ENCODE data around the gene BMI1. TPM values are rescaled to one million over a fixed set of nuclear protein-coding genes. Genes with fewer than 3 reads are reported as not detected.

Gene BMI1
- total RNA-seq, 1 experiment from 2014 or later = 81.1 TPM

DNA sequence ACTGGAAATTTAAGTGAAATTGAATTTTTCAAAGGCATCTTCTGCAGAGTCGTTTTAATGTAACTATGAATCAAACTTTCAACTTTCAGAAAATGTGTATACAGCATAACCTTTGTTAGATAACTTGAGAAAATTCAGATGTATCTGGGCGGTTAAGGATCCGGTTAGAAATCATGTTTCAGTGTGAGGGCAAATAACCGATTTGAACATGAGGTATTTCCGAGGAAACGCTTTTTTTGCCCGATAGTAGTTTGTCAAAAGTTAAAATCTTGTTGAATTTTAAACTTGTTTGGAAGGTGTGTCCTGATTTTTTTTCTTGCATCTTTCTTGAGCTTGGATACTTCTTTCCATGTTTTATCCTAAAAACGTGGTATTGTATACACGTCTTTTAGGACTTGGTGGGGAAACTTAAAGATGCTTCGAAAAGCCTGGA is 1.3 kb upstream of the BMI1 start:
- no peak for TF ChIP-seq FOSL1 (IDR thresholded peaks at IDR 0.05; ENCODE audit: low read depth)
- TF ChIP-seq, protein P1, sequence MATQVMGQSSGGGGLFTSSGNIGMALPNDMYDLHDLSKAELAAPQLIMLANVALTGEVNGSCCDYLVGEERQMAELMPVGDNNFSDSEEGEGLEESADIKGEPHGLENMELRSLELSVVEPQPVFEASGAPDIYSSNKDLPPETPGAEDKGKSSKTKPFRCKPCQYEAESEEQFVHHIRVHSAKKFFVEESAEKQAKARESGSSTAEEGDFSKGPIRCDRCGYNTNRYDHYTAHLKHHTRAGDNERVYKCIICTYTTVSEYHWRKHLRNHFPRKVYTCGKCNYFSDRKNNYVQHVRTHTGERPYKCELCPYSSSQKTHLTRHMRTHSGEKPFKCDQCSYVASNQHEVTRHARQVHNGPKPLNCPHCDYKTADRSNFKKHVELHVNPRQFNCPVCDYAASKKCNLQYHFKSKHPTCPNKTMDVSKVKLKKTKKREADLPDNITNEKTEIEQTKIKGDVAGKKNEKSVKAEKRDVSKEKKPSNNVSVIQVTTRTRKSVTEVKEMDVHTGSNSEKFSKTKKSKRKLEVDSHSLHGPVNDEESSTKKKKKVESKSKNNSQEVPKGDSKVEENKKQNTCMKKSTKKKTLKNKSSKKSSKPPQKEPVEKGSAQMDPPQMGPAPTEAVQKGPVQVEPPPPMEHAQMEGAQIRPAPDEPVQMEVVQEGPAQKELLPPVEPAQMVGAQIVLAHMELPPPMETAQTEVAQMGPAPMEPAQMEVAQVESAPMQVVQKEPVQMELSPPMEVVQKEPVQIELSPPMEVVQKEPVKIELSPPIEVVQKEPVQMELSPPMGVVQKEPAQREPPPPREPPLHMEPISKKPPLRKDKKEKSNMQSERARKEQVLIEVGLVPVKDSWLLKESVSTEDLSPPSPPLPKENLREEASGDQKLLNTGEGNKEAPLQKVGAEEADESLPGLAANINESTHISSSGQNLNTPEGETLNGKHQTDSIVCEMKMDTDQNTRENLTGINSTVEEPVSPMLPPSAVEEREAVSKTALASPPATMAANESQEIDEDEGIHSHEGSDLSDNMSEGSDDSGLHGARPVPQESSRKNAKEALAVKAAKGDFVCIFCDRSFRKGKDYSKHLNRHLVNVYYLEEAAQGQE (IDR thresholded peaks at IDR 0.05; ENCODE audit: low read depth) = no peak
- no peak for TF ChIP-seq CEBPB (IDR thresholded peaks at IDR 0.05; ENCODE audit: low read depth)
- TF ChIP-seq ZNF274 (IDR thresholded peaks at IDR 0.05; ENCODE audit: low read depth, low read length) = no peak
- no peak for TF ChIP-seq SRF (IDR thresholded peaks at IDR 0.05; ENCODE audit: low read depth)
- no peak for TF ChIP-seq POLR2AphosphoS5 (IDR thresholded peaks at IDR 0.05; ENCODE audit: low read depth, low read length)
- TF ChIP-seq, protein P2, sequence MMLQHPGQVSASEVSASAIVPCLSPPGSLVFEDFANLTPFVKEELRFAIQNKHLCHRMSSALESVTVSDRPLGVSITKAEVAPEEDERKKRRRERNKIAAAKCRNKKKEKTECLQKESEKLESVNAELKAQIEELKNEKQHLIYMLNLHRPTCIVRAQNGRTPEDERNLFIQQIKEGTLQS (IDR thresholded peaks at IDR 0.05) = no peak
- TF ChIP-seq, protein P3, sequence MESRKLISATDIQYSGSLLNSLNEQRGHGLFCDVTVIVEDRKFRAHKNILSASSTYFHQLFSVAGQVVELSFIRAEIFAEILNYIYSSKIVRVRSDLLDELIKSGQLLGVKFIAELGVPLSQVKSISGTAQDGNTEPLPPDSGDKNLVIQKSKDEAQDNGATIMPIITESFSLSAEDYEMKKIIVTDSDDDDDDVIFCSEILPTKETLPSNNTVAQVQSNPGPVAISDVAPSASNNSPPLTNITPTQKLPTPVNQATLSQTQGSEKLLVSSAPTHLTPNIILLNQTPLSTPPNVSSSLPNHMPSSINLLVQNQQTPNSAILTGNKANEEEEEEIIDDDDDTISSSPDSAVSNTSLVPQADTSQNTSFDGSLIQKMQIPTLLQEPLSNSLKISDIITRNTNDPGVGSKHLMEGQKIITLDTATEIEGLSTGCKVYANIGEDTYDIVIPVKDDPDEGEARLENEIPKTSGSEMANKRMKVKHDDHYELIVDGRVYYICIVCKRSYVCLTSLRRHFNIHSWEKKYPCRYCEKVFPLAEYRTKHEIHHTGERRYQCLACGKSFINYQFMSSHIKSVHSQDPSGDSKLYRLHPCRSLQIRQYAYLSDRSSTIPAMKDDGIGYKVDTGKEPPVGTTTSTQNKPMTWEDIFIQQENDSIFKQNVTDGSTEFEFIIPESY (IDR thresholded peaks at IDR 0.05; ENCODE audit: extremely low read depth, insufficient replicate concordance, low read length) = no peak
- no peak for TF ChIP-seq EZH2 (IDR thresholded peaks at IDR 0.05)
- no peak for TF ChIP-seq SP1 (IDR thresholded peaks at IDR 0.05; ENCODE audit: low read depth)
- TF ChIP-seq, protein P4, sequence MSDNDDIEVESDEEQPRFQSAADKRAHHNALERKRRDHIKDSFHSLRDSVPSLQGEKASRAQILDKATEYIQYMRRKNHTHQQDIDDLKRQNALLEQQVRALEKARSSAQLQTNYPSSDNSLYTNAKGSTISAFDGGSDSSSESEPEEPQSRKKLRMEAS (IDR thresholded peaks at IDR 0.05) = no peak
- TF ChIP-seq POLR2A (IDR thresholded peaks at IDR 0.05; ENCODE audit: borderline replicate concordance, extremely low read depth, insufficient read depth, insufficient read length) = no peak
- no peak for TF ChIP-seq TCF7L2 (IDR thresholded peaks at IDR 0.05; ENCODE audit: borderline replicate concordance, extremely low read depth, insufficient read depth, insufficient read length)
- no peak for TF ChIP-seq SIN3A (IDR thresholded peaks at IDR 0.05; ENCODE audit: low read depth)
- TF ChIP-seq RAD21 (IDR thresholded peaks at IDR 0.05; ENCODE audit: low read depth) = no peak
- TF ChIP-seq ZFX (IDR thresholded peaks at IDR 0.05) = no peak
- Histone ChIP-seq H3K4me2 (ENCODE audit: low read length) (peak overlapping the region; percentile 85), H2AFZ (ENCODE audit: low read depth, low read length, poor library complexity, severe bottlenecking) (no peak overlapping the region), H3K4me1 (ENCODE audit: control insufficient read depth in 1 of 2, insufficient read depth in 2 of 2, low read length in 2 of 2) (peaks cover 6 to 55% of the 10 kb centered on the region in 2 experiments; a peak in 3 of 4 replicates), H4K20me1 (ENCODE audit: insufficient read depth) (peaks cover 19% of the 10 kb centered on the region; the same call in 1 of the 2 replicates), H3K9me2 (ENCODE audit: insufficient read depth) (no peaks in the 10 kb centered on the region), H3K36me3 (ENCODE audit: control insufficient read depth in 1 of 2, insufficient read depth in 2 of 2, low read length in 2 of 2) (no peaks in the 10 kb centered on the region), H3K9me3 (ENCODE audit: control insufficient read depth in 1 of 2, insufficient read depth in 1 of 2, low read depth in 1 of 2, low read length in 2 of 2) (no peaks in the 10 kb centered on the region), H3K4me3 (replicated peaks in 1 of 2; ENCODE audit: low read depth in 1 of 2, low read length in 2 of 2) (peak overlapping the region; percentile 38 to 55), H3K9ac (ENCODE audit: low read length) (peak overlapping the region; percentile 57), H3K79me2 (ENCODE audit: insufficient read depth, low read length) (peaks cover 42% of the 10 kb centered on the region), H3K27ac (ENCODE audit: low read depth, low read length) (no peak overlapping the region), H3K27me3 (ENCODE audit: insufficient read depth, low read length) (peaks cover 22% of the 10 kb centered on the region)
- ChIA-PET RAD21 (ENCODE audit: low non-redundant PET in 1 of 2, low total read pairs in 2 of 2, uncharacterized antibody in 2 of 2, unreplicated experiment in 2 of 2) (no interaction called here), CTCF (interaction anchor here (0.8 kb wide), 1 partner anchor 21 kb away, joined by 3 read pairs; no protein-coding TSS in a partner anchor), POLR2A (no interaction called here)
- no TSS peak for BruUV-seq (replicated peaks)
- no peak for DNase-seq (ENCODE audit: low read depth, low spot score)
- no peak for ATAC-seq
- intact Hi-C loops (cut with micrococcal nuclease) = loop anchor here (2.0 to 5.0 kb wide), 2 partner anchors 73 to 108 kb away; no protein-coding TSS in a partner anchor
